DND-41 (cell line): ENCODE data around the gene IL2RG.

Experiments
- CTCF ChIP-seq: IDR thresholded peaks from 2 replicates; pipeline ENCODE4 v1.5.1; 2012; ENCODE audit warnings: borderline replicate concordance, low read length, moderate library complexity, mild to moderate bottlenecking; ENCODE audit not compliant: poor library complexity, severe bottlenecking; ENCODE audit errors: extremely low read depth
- EZH2 ChIP-seq: IDR thresholded peaks from 3 replicates; pipeline ENCODE4 v1.6.1; 2012; ENCODE audit warnings: borderline replicate concordance, low read depth, mild to moderate bottlenecking, moderate library complexity, low read length, inconsistent platforms; ENCODE audit not compliant: severe bottlenecking

GRCh38 chrX:71143508-71143907 lies 32.1 kb upstream of the IL2RG start:
- TF ChIP-seq CTCF (no peak), EZH2 (no peak)
